Stimulated activated CD8-positive, alpha-beta memory T cell treated with anti-CD3 and anti-CD28 coated beads, Interleukin-12 subunit alpha, Interleukin-12 subunit beta, amount 100 ng/mL, for 24 hours (primary cell): Measurements from ENCODE around the gene ZG16.
A peak's percentile ranks its signal among the peaks of the same experiment; 100 is the strongest.
"Not testable (repeated sequence)": the region's sequence is repeated elsewhere in the genome, so short reads cannot be mapped to it uniquely, and the experiment has no call there.

Experiments used
- DNase-seq: peaks from one replicate; pipeline ENCODE4 v3.0.0-alpha.2; 2020; ENCODE audit errors: extremely low read depth

ZG16 gene

GRCh38 chr16:29777576-29778350, at the start of gene ZG16:
Gene ZG16, plus strand, starts transcription at chr16:29778256. Its CDS starts 1,011 bp downstream, at chr16:29779267.
- DNase-seq = no peak

GRCh38 chr16:29729116-29729521, 48.9 kb upstream of the ZG16 start:
- no peak for DNase-seq

- DNase-seq = no peak
These were observed 47.4 kb upstream of the ZG16 start for GRCh38 chr16:29730649-29731048.

- DNase-seq = peak; percentile 56
These were observed 46.1 kb upstream of the ZG16 start for GRCh38 chr16:29731768-29732601.

GRCh38 chr16:29734786-29735185, 43.3 kb upstream of the ZG16 start:
- DNase-seq = no peak

- DNase-seq = no peak
These were observed 41.9 kb upstream of the ZG16 start for GRCh38 chr16:29736112-29736511.

- DNase-seq = no peak
These were observed 41.3 kb upstream of the ZG16 start for GRCh38 chr16:29736764-29737163.

- no peak for DNase-seq
These were observed 40.3 kb upstream of the ZG16 start for GRCh38 chr16:29737713-29738112.

- DNase-seq = no peak
These were observed 39.5 kb upstream of the ZG16 start for GRCh38 chr16:29738514-29738913.

- DNase-seq = not testable (repeated sequence)
These were observed 38.0 kb upstream of the ZG16 start for GRCh38 chr16:29739927-29740629.

- DNase-seq = not testable (repeated sequence)
These were observed 37.4 kb upstream of the ZG16 start for GRCh38 chr16:29740630-29741015.

GRCh38 chr16:29742683-29743275, 35.3 kb upstream of the ZG16 start:
- no peak for DNase-seq

- DNase-seq = no peak
These were observed 34.6 kb upstream of the ZG16 start for GRCh38 chr16:29743475-29743826.

- DNase-seq = no peak
These were observed 34.1 kb upstream of the ZG16 start for GRCh38 chr16:29743827-29744531.

GRCh38 chr16:29744541-29745101, 33.4 kb upstream of the ZG16 start:
- no peak for DNase-seq

- peak; percentile 35 for DNase-seq
These were observed 32.8 kb upstream of the ZG16 start for GRCh38 chr16:29745121-29745852.

GRCh38 chr16:29745853-29746345, 32.2 kb upstream of the ZG16 start, which contains the start of gene C16orf54:
Gene C16orf54, minus strand, starts transcription at chr16:29745990. Its CDS starts 1,039 bp downstream, at chr16:29744951.
- DNase-seq = peak; percentile 64

- not testable (repeated sequence) for DNase-seq
These were observed 31.5 kb upstream of the ZG16 start for GRCh38 chr16:29746518-29746917.

- DNase-seq = no peak
These were observed 29.9 kb upstream of the ZG16 start for GRCh38 chr16:29747947-29748759.
